ENCODE data around the gene NEK1.

NEK1 gene

GRCh38 chr4:169346840-169347239, 265.5 kb downstream of the NEK1 start:
- no peak for TF ChIP-seq POLR2AphosphoS5 (IDR thresholded peaks at IDR 0.05; ENCODE audit: low read depth, low read length)
- TF ChIP-seq TAF1 (IDR thresholded peaks at IDR 0.05; ENCODE audit: borderline replicate concordance, insufficient read depth, low read length) = no peak
- TF ChIP-seq FOXP2 (optimal IDR thresholded peaks at IDR 0.05; ENCODE audit: borderline replicate concordance, extremely low read depth, extremely low read length, insufficient read depth) = no peak
- TF ChIP-seq REST (IDR thresholded peaks at IDR 0.05; ENCODE audit: insufficient read depth in 1 of 2, low read depth in 2 of 2, low read length in 2 of 2) = no peak
- TF ChIP-seq SIN3A (IDR thresholded peaks at IDR 0.05; ENCODE audit: borderline replicate concordance, insufficient read depth, low read length) = no peak

DNA sequence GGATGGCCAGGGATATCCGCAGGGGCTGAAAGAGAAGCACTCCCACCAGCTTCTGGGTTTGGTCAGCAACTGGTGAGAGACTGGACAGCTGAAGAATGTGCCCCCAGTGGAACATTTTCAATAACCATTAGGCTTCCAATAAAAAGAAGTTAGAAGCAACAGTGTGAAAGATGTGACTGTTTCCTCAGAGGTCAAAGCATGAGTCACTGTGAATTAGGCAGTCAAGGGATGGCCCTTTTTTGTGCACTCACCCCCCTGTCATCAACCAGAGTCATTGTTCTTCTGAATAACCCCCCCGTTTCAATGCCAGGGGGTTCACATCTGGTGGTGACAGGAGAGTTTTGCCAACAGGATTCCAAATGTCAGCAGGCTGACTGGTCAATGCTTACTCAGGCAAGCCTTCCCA, 267.1 kb downstream of the NEK1 start:
- TF ChIP-seq TAF1 (IDR thresholded peaks at IDR 0.05; ENCODE audit: borderline replicate concordance, insufficient read depth, low read length) (no peak), FOXP2 (optimal IDR thresholded peaks at IDR 0.05; ENCODE audit: borderline replicate concordance, extremely low read depth, extremely low read length, insufficient read depth) (no peak)

Data from PFSK-1 (cell line).